WTC11 (cell line): ENCODE data around the gene LPP.

Experiments used
- ATF1 ChIP-seq: sonication (generic); formaldehyde crosslinking; IDR thresholded peaks from 2 replicates; pipeline ENCODE4 v1.8.1; 2023; ENCODE audit warnings: mild to moderate bottlenecking, moderate library complexity, missing genetic modification reagents
- ATF3 ChIP-seq: sonication (generic); formaldehyde crosslinking; conservative IDR thresholded peaks from 2 replicates; pipeline ENCODE4 v1.8.1; 2022; ENCODE audit warnings: mild to moderate bottlenecking, missing genetic modification reagents
- CTCF ChIP-seq: fragments of 200-600 bp; IDR thresholded peaks from 2 replicates; pipeline ENCODE4 v1.8.0; 2022; ENCODE audit warnings: antibody characterized with exemption
- ESRRA ChIP-seq: sonication (generic); formaldehyde crosslinking; IDR thresholded peaks from 2 replicates; pipeline ENCODE4 v1.8.1; 2022; ENCODE audit warnings: mild to moderate bottlenecking, missing genetic modification reagents, borderline replicate concordance
- ETV6 ChIP-seq: sonication (generic); formaldehyde crosslinking; IDR thresholded peaks from 2 replicates; pipeline ENCODE4 v1.8.1; 2022; ENCODE audit warnings: mild to moderate bottlenecking, missing genetic modification reagents
- JUN ChIP-seq: sonication (generic); formaldehyde crosslinking; IDR thresholded peaks from 2 replicates; pipeline ENCODE4 v1.8.0; 2023; ENCODE audit warnings: mild to moderate bottlenecking, missing genetic modification reagents
- MLX ChIP-seq: sonication (generic); formaldehyde crosslinking; IDR thresholded peaks from 2 replicates; pipeline ENCODE4 v1.8.1; 2023; ENCODE audit warnings: mild to moderate bottlenecking, missing genetic modification reagents, moderate library complexity
- NFATC4 ChIP-seq: fragments of 250-450 bp; sonication (Bioruptor Pico); IDR thresholded peaks from 2 replicates; pipeline ENCODE4 v1.9.0; 2021; ENCODE audit warnings: mild to moderate bottlenecking
- SP1 ChIP-seq: sonication (generic); formaldehyde crosslinking; conservative IDR thresholded peaks from 2 replicates; pipeline ENCODE4 v1.8.1; 2022; ENCODE audit warnings: missing genetic modification reagents
- TEAD4 ChIP-seq: sonication (generic); formaldehyde crosslinking; IDR thresholded peaks from 2 replicates; pipeline ENCODE4 v1.8.0; 2022; ENCODE audit warnings: mild to moderate bottlenecking, missing genetic modification reagents
- USF1 ChIP-seq: sonication (generic); formaldehyde crosslinking; IDR thresholded peaks from 2 replicates; pipeline ENCODE4 v1.8.0; 2022; ENCODE audit warnings: mild to moderate bottlenecking, missing genetic modification reagents
- ZMAT4 ChIP-seq: fragments of 250-450 bp; sonication (Bioruptor Pico); IDR thresholded peaks from 2 replicates; pipeline ENCODE4 v1.9.0; 2021; ENCODE audit warnings: mild to moderate bottlenecking
- ZNF219 ChIP-seq: sonication (generic); formaldehyde crosslinking; IDR thresholded peaks from 2 replicates; pipeline ENCODE4 v1.8.0; 2023; ENCODE audit warnings: missing genetic modification reagents, mild to moderate bottlenecking, borderline replicate concordance
- ZNF423 ChIP-seq: fragments of 250-450 bp; sonication (Bioruptor Pico); IDR thresholded peaks from 2 replicates; pipeline ENCODE4 v2.1.2; 2022; ENCODE audit warnings: mild to moderate bottlenecking, moderate library complexity

GRCh38 chr3:188562144-188562543 is 408.2 kb downstream of the LPP start:
- TF ChIP-seq JUN (CRISPR knock-in tag), result no peak
- TF ChIP-seq CTCF, result no peak
- TF ChIP-seq MLX (CRISPR knock-in tag), result no peak
- no peak for TF ChIP-seq ATF1 (CRISPR knock-in tag)
- no peak for TF ChIP-seq USF1 (CRISPR knock-in tag)
- TF ChIP-seq ATF3 (CRISPR knock-in tag), result no peak
- TF ChIP-seq TEAD4 (CRISPR knock-in tag), result no peak
- TF ChIP-seq NFATC4 (CRISPR knock-in tag), result no peak
- no peak for TF ChIP-seq ZMAT4
- no peak for TF ChIP-seq ETV6 (CRISPR knock-in tag)
- TF ChIP-seq ZNF423, result no peak
- no peak for TF ChIP-seq ESRRA (CRISPR knock-in tag)
- TF ChIP-seq SP1, result no peak
- TF ChIP-seq ZNF219 (CRISPR knock-in tag), result no peak
